DOHH2 (cell line): Measurements from ENCODE around the gene GP9.

ENCODE experiments used
- H3F3A ChIP-seq: fragments of 200-600 bp; sonication (generic), shearing (Covaris generic); 2 replicates; pipeline ENCODE4 v1.6.0; 2016; ENCODE audit warnings: antibody characterized with exemption, mild to moderate bottlenecking; ENCODE audit not compliant: control insufficient read depth, insufficient read depth
- H3K27ac ChIP-seq: fragments of 200-600 bp; sonication (generic); 2 replicates; pipeline ENCODE4 v1.5.1; 2014; ENCODE audit warnings: low read depth, mild to moderate bottlenecking, low read length, moderate library complexity
- H3K27me3 ChIP-seq: fragments of 200-600 bp; sonication (generic); 2 replicates; pipeline ENCODE4 v1.6.1; 2014; ENCODE audit warnings: mild to moderate bottlenecking, low read length, mixed read lengths; ENCODE audit not compliant: control insufficient read depth
- H3K36me3 ChIP-seq: fragments of 200-600 bp; sonication (generic); 2 replicates; pipeline ENCODE4 v1.6.1; 2014; ENCODE audit warnings: mild to moderate bottlenecking, low read length, moderate library complexity, mixed read lengths; ENCODE audit not compliant: control insufficient read depth
- H3K4me1 ChIP-seq: fragments of 200-600 bp; sonication (generic); 2 replicates; pipeline ENCODE4 v1.6.1; 2014; ENCODE audit warnings: mild to moderate bottlenecking, low read length, mixed read lengths; ENCODE audit not compliant: control insufficient read depth
- H3K4me2 ChIP-seq: fragments of 200-600 bp; sonication (generic); 2 replicates; pipeline ENCODE4 v1.6.0; 2014; ENCODE audit warnings: mild to moderate bottlenecking, low read length, moderate library complexity
- H3K4me3 ChIP-seq: fragments of 200-600 bp; sonication (generic); 2 replicates; pipeline ENCODE4 v1.5.1; 2014; ENCODE audit warnings: mild to moderate bottlenecking, low read length, mixed read lengths
- H3K79me2 ChIP-seq: fragments of 200-600 bp; sonication (generic); 2 replicates; pipeline ENCODE4 v1.6.1; 2014; ENCODE audit warnings: mild to moderate bottlenecking, low read length, mixed read lengths; ENCODE audit not compliant: control insufficient read depth
- H3K9me2 ChIP-seq: fragments of 200-600 bp; sonication (generic); replicated peaks from 2 replicates; pipeline ENCODE4 v1.6.1; 2014; ENCODE audit warnings: mild to moderate bottlenecking, low read length, mixed read lengths; ENCODE audit not compliant: control insufficient read depth
- H3K9me3 ChIP-seq: fragments of 200-600 bp; sonication (generic); 2 replicates; pipeline ENCODE4 v1.6.1; 2014; ENCODE audit warnings: antibody characterized with exemption, low read length, mixed read lengths; ENCODE audit not compliant: control insufficient read depth, insufficient read depth
- H4K20me1 ChIP-seq: fragments of 200-600 bp; sonication (generic); 2 replicates; pipeline ENCODE4 v1.6.0; 2014; ENCODE audit warnings: low read depth, mild to moderate bottlenecking, antibody characterized with exemption, low read length, moderate library complexity; ENCODE audit not compliant: control insufficient read depth, insufficient read depth
- EZH2phosphoT487 ChIP-seq: fragments of 200-600 bp; sonication (generic); IDR thresholded peaks from 2 replicates; pipeline ENCODE4 v1.6.1; 2017; ENCODE audit warnings: borderline replicate concordance, mild to moderate bottlenecking, antibody characterized with exemption, low read length, moderate library complexity, mixed read lengths
- TF ChIP-seq, protein P1 (sequence below): fragments of 200-600 bp; sonication (generic); IDR thresholded peaks from one replicate; pipeline ENCODE4 v1.5.1; 2014; ENCODE audit warnings: antibody characterized with exemption, mild to moderate bottlenecking, low read depth, low read length; ENCODE audit not compliant: poor library complexity, severe bottlenecking

The GP9 gene

GRCh38 chr3:129046732-129047552 lies 13.6 kb upstream of the GP9 start:
- H3K27ac ChIP-seq: no peak overlapping the region

DNA sequence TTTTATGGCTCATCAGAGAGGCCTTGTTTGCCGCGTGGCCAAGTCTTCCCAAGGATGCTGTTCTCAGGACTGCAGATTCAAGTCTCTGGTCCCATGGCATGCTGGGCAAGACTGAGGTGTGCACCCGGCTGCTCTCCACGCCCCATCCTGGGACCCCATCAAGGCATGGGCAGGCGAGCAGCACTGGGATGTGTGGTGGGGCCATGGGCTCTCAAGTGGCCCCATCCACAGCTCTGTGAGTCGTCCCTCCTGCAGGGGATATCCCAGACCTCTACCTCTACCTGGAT lies 13.1 kb upstream of the GP9 start:
- TF ChIP-seq, protein P1, sequence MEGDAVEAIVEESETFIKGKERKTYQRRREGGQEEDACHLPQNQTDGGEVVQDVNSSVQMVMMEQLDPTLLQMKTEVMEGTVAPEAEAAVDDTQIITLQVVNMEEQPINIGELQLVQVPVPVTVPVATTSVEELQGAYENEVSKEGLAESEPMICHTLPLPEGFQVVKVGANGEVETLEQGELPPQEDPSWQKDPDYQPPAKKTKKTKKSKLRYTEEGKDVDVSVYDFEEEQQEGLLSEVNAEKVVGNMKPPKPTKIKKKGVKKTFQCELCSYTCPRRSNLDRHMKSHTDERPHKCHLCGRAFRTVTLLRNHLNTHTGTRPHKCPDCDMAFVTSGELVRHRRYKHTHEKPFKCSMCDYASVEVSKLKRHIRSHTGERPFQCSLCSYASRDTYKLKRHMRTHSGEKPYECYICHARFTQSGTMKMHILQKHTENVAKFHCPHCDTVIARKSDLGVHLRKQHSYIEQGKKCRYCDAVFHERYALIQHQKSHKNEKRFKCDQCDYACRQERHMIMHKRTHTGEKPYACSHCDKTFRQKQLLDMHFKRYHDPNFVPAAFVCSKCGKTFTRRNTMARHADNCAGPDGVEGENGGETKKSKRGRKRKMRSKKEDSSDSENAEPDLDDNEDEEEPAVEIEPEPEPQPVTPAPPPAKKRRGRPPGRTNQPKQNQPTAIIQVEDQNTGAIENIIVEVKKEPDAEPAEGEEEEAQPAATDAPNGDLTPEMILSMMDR: no peak
- TF ChIP-seq EZH2phosphoT487: no peak
- peaks cover 4% of the 10 kb centered on the region; the same call in 1 of the 2 replicates for H3K9me3 ChIP-seq

More at GRCh38 chr3:129046732-129047552, 13.6 kb upstream of the GP9 start:
- Histone ChIP-seq H3F3A (no peaks in the 10 kb centered on the region), H3K36me3 (no peaks in the 10 kb centered on the region), H3K79me2 (no peaks in the 10 kb centered on the region), H3K27me3 (peaks cover 10% of the 10 kb centered on the region), H3K4me1 (no peaks in the 10 kb centered on the region), H3K9me2 (no peaks in the 10 kb centered on the region), H3K4me2 (no peak overlapping the region), H3K4me3 (no peak overlapping the region), H3K9me3 (peaks cover 4% of the 10 kb centered on the region; the same call in 1 of the 2 replicates), H4K20me1 (no peaks in the 10 kb centered on the region)
- TF ChIP-seq, protein P1: no peak
- TF ChIP-seq EZH2phosphoT487: no peak

DNA sequence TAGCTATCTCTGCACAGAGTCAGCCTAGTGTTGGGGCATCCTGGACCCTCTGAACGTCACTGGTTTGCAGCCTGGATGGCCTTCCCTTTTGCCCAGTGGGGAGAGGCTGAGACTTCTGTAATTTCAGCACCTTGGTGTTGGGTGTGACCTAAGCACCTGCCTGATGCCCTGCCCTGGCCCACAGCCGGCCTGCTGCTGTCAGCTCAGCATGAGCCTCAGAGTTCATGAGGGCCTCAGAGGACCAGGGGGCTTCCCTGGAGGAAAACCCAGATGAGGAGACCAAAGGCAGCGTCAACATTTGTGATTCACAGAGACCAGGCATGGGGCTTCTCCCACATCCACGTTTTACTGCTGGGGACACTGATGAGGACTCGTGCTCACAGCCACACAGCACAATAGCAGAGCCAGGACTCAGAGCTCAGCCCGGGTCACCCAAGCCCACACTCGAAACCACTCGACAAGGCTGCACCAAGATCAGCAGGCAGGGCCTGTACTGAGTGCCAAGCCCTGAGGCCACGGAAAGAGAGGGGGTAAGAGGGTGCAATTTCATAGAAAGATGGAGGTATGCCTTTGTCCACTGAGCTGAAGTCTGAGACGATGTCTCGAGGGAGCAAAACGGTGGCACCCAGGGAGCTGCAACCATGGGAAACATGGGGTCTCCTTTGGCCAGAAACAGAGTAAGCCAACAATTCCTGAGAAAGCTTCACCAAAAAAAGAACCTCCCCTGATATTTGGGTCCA lies 9.9 kb upstream of the GP9 start:
- peaks cover 7% of the 10 kb centered on the region for H3K4me1 ChIP-seq
- no peak overlapping the region for H3K4me3 ChIP-seq
- no peaks in the 10 kb centered on the region for H3F3A ChIP-seq
- no peaks in the 10 kb centered on the region for H3K79me2 ChIP-seq
- H4K20me1 ChIP-seq: no peaks in the 10 kb centered on the region
- H3K36me3 ChIP-seq: no peaks in the 10 kb centered on the region
- H3K9me2 ChIP-seq: no peaks in the 10 kb centered on the region
- peaks cover 4% of the 10 kb centered on the region; the same call in 1 of the 2 replicates for H3K9me3 ChIP-seq
- 0 out of 2 replicates have a peak, but pooled peaks cover 2% of the 10 kb centered on the region for H3K27me3 ChIP-seq
- H3K27ac ChIP-seq: no peak overlapping the region
- no peak for TF ChIP-seq EZH2phosphoT487
- TF ChIP-seq, protein P1: no peak
- H3K4me2 ChIP-seq: no peak overlapping the region

More for the DNA sequence above, 13.1 kb upstream of the GP9 start:
- Histone ChIP-seq H3K4me2 (no peak overlapping the region), H3K79me2 (no peaks in the 10 kb centered on the region), H3F3A (no peaks in the 10 kb centered on the region), H3K9me2 (no peaks in the 10 kb centered on the region), H4K20me1 (no peaks in the 10 kb centered on the region), H3K4me1 (no peaks in the 10 kb centered on the region), H3K27me3 (peaks cover 7% of the 10 kb centered on the region), H3K36me3 (no peaks in the 10 kb centered on the region), H3K4me3 (no peak overlapping the region), H3K27ac (no peak overlapping the region)
